GM18907 (cell line): ENCODE data around the gene FOXO3B.
"Not testable (repeated sequence)": the region's sequence is repeated elsewhere in the genome, so short reads cannot be mapped to it uniquely, and the experiment has no call there.

Experiments
- ATAC-seq: cut with Tn5 transposase; IDR thresholded peaks from one replicate; pipeline ENCODE4 v1.9.1; 2021; ENCODE audit warnings: mild to moderate bottlenecking, moderate library complexity; ENCODE audit not compliant: unreplicated experiment

FOXO3B gene

GRCh38 chr17:18681767-18682571 is at the start of gene FOXO3B:
Gene FOXO3B (minus strand): TSS chr17:18682314. CDS start chr17:18681651, 663 bp downstream.
- peak; percentile 96 for ATAC-seq

DNA sequence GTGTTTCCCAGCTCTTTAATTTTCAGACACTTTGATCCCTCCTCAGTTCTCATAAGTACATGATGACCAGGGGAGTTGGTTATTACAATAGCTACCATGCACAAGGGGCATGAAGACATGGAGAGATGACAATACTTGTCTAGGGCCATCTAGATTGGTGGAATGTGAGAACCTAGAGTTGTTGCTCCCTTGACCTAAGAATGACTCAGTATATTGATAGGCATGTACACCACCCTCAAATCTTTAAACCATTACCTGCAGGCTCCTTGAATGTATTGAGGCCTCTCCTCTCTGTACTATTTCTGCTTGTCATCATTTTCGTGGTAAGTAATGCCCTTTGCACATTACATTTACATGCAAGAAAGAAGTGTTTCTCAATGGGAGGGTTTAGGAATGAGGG is 41.4 kb upstream of the FOXO3B start:
- not testable (repeated sequence) for ATAC-seq

GRCh38 chr17:18722612-18723011 is 40.5 kb upstream of the FOXO3B start:
- ATAC-seq, result not testable (repeated sequence)

DNA sequence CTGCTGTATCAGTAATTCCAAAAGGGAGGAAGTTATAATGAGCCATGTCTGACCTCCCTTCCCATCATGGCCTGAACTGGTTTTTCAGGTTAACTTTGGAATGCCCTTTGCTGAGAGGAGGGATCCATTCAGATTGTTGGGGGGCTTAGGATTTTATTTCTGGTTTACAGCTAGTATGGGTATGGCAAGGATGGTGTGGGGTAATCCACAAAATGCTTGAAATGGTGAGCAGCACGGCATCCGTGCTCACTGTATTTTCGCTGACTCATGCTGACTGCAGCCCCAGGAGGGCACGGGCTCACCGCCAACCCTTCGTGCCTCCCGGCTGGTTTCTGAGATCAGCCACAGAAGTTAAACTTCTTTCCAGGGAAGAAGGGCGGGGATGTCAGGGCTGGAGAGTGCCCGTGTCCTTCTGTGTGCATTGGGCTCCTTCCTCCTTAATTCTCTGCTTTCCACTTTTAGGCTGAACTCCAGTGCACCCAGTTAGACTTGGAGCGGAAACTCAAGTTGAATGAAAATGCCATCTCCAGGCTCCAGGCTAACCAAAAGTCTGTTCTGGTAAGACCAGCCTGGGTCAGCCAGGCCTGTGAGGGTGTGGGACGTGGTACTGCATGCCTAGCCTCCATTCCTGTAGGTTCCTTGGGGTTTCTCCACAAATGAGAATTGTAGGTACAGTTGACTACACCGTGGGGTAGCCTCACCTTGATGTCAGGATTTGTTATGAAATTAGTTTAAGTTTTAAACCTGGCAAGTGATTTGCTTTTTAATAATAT is 39.8 kb upstream of the FOXO3B start:
- not testable (repeated sequence) for ATAC-seq

DNA sequence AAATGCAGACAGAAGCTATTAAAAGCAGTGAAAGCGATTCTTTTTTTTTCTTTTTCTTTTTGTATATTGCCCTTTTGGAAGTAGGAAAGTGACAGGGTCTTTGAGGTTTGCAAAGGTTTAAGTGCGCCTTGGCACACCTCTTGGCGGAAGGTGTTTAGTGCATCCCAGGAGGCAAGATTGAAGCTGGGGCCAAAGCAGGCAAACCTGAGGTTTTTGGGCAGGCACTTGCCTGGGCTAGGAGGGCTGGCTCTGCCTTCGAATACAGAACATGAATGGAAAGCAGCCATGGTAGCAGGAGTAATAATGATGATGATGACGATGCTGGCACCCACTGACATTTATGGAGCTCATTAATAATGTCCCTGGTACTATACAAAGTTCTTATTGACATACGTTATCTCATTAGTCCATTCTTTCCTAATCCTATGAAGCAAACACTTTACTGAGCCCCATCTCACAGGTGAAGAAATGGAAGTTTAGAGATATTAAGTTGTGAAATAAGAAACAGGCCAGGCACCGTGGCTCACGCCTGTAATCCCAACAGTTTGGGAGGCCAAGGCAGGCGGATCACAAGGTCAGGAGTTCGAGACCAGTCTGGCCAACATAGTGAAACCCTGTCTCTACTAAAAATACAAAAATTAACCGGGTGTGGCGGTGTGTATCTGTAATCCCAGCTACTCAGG is 37.5 kb upstream of the FOXO3B start:
- not testable (repeated sequence) for ATAC-seq

DNA sequence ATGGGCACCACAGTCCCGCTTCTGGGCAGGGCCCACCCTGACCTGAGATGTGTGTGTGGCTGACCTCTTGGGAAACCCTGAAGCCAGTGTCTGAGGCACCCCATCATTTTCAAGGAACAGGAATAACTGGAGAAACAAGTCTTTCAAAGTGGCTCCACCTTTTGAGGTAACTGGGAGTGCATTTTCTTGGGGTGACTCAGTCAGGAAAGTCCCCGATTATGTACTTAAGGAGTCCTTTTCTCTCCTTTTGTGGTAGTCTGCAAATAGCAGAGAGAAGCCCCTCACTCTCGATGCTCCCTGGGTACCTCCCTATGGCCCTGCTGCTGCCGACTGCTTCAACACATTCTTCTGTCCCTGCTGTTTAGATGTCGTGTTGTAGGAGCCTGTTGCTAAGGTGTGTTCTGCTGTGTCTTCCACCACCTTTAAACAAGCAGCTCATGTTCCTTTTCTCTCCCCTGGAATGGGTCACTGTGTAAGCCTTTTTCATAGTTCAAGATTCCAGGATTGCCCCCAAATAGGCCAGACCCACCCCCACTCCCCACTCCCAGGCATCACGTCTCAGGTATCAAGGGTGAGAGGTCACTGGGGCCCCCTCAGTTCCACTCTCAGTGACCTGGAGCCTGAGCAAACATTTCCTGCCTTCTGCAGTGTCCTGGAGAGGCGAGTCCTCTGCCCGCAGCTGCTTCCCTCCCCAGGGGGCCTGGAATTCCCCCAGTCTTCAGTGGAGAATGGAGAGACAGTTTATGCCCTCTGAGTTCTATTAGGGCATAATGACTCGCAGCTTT is 36.7 kb upstream of the FOXO3B start:
- ATAC-seq, result not testable (repeated sequence)

DNA sequence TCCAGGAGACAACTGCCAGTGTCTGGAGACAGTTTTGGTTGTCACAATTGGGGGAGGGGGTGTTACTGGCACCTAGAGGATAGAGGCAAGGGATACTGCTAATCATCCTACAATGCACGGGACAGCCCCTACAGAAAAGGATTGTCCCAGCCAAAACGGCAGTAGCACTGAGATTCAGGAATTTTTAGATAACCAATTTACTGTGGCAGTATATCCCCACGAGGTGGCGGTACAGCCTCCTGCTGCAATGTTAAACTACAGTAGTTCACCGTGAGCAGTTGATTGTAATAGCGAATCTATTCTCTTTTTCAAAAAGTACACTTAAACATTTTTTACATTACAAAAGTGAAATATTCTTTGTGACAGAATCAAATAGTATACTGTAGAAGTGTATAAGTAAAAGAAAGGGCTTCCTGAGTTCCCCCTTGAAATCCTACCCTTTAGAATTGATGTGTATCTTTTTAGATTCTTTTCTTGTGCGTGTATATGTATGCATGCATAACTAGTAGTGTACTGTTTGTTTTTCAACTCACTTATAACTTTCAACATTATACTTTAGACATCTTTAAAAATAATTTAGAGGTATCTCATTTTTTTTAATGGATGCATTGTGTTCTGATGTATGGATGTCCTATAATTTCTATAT is 30.4 kb upstream of the FOXO3B start:
- ATAC-seq, result not testable (repeated sequence)

GRCh38 chr17:18708215-18708614 is 26.1 kb upstream of the FOXO3B start:
- ATAC-seq, result not testable (repeated sequence)

- ATAC-seq, result not testable (repeated sequence)
Observed at GRCh38 chr17:18705955-18706354, 23.8 kb upstream of the FOXO3B start.

GRCh38 chr17:18698473-18699103 is 16.5 kb upstream of the FOXO3B start:
- ATAC-seq, result not testable (repeated sequence)

DNA sequence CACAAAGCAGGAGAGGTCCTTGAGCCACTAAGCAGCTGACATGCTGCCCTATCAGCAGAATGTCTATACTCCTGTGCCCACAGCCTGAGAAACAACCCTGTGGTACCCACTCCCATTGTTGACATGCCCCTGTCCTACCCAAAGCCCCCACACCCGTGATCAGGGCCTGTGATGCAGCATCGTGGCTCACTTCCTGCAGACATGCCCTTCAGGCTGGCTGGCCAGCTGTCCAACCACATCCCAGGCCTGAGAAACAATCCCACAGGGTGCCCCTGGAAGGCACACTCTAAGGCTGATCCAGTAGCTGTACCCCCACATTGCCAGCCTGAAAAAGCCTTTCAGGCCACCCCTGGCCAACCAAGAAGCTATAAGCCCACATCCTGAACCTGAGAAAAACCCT is 13.0 kb upstream of the FOXO3B start:
- ATAC-seq, result not testable (repeated sequence)

- peak; percentile 12 for ATAC-seq
Observed at GRCh38 chr17:18682668-18683067, 554 bp upstream of the FOXO3B start.

- ATAC-seq, result not testable (repeated sequence)
Observed at GRCh38 chr17:18677381-18677780, 4.7 kb downstream of the FOXO3B start.

DNA sequence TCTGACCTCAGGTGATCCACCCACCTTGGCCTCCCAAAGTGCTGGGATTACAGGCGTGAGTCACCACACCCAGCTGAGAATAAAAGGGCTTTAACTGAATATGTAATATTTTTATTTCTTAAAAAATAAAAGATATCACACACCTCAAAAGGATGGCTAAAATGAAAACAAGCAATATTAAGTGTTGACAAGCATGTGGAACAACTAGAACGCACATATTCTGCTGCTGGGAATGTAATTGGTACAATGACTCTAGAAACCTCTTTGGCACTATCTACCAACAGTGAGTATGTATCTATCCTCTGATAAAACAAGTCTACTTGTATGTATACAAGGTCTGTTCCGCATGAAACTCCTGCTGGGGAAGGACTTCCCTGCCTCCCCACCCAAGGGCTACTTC is 5.2 kb downstream of the FOXO3B start:
- ATAC-seq, result not testable (repeated sequence)

DNA sequence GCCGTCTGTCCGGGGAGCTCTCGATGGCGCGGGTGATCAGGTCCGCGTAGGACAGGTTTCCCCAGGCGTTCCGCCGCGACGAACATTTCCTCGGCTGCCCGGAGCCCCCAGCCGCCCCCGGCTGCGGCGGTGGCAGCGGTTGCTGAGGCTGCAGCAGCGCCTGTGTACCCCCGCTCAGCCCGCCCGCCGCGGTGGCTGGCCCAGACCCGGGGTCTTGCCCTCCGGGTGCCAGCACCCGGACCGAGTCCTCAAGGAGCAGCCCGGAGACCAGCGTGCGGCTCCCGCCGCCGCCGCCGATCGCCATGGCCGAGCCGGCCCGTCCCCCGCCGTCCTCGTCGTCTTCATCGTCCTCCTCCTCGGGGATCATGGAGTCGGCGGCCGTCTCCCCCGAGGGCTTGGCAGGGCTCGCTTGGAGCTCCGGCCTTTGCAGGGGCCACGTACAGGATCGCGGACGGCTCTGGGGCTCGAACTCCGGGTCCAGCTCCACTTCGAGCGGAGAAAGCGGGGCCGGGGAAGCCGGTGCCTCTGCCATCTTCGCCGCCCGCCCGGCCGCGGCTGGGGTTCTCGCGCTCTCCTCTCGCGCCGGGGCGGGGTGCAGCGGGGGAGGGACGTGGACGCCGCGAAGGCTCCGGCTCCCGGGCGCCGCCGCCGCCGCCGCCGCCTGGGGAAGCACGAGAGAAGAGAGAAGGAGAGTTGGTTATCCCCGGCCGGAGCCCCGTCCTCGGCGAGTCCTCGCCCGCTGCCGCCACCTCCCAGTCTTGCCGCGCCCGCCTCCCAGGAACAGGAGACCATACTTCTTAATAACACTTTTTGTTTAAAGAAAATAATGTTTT is 9.5 kb downstream of the FOXO3B start:
- ATAC-seq, result not testable (repeated sequence)

DNA sequence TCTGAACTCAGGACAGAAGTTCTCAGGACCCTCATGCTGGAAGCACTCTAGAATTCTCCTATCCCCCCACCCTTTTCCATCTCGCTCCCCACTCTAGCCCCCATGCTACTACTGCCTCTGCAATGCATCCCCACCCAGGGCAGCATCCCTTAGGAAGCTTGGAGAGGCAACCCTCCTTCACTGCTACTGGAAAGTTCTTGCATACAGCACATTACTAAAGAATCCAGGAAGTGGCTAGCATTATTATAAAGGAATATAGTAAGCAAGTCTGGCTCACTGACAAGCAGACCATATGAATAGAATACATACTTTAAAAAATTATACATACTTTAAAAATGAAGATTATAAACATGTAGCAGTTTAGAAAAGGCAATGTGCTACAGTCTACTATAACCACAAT is 13.5 kb downstream of the FOXO3B start:
- not testable (repeated sequence) for ATAC-seq

DNA sequence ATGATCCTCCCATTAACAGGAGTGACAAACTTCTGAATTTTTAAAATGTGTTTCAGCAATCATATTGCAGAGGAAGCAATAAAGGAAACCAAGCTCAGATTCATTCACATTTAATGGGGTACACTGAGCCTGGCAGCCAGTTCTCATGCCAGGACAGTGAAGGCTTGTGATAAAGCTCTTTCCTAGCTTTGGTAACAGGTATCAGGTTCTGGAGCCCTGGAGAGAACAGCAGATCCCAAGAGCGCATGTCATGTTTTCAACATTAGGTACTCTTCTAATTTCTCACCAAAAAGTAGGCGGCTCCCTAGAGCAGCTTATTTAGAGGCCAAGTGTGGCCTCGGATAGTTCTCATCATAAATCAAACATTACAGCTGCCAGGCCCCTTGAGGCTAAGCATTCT is 14.6 kb downstream of the FOXO3B start:
- ATAC-seq, result not testable (repeated sequence)

DNA sequence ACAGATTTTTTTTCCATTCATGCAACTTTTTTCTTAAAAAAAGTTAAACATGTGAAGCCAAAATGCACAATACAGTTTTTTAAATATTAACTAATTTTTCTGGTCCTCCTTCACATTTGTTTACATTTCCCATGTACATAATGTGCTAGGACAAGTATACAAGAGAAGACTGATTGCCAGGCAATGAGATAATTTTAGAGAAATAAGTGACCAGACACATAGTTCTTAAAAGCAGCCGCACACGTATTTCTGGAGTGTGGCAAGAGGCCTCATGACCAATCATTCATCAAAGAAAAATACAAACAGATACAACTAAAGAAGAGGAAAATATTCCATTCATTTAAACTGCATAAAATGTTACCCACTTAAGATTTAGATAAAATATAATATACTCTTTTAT is 15.8 kb downstream of the FOXO3B start:
- ATAC-seq, result not testable (repeated sequence)
